GM19324 (cell line): Measurements from ENCODE around the gene MPZL2.

ENCODE experiments used
- ATAC-seq: cut with Tn5 transposase; IDR thresholded peaks from one replicate; pipeline ENCODE4 v1.9.1; 2021; ENCODE audit warnings: mild to moderate bottlenecking, moderate library complexity; ENCODE audit not compliant: unreplicated experiment, low FRiP score

The MPZL2 gene

DNA sequence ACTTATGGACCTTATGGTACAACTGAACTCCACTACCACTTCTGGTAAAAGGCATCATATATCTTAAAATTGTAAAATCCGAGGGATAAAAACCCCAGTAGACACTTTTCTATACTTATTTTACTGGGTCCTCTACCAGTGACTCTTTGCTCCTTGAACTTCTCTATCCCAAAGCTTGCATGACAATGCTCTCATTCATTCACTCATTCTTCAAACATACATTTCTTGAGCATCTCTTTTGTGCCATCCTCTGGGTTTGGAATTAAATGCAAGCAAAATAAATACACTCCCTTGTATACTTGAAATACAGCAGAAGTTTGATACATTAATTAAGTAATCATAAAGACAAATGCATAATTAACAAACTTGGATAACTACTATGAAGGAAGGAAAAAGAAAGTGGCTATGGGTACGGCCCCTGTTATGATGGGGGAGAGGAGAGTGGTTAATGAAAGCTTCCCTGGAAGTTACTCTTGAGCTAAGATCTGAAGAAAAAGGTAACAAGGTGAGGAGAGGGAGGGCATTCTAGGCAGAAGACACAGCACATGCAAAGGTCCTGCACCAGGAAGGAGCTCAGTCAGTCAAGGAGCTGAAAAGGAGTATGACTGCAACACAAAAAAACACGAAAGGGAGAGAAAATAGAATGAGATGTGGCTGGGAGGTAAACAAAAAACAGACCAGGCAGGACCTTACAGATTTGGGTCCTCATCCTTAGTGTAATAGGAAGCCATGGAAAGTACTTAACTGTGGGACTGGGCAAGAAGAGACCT lies 19.9 kb downstream of the MPZL2 start:
- ATAC-seq: no peak

DNA sequence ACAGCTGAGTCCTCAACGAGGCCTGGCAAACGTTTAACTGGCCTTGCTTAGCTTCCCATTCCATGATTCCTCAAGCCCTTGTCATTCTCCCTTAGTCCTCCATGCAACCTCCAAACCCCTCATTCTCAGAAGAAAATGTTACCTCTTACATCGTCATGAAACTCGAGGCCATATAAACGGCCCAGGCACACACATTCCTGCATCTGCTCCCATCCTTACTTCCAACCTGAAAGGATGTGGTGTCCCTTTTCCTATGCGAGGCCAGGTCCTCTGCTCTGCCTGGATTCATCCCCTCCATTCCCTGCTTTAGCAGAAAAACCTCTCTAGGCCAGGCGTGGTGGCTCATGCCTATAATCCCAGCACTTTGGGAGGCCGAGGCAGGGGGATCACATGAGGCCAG lies 20.9 kb downstream of the MPZL2 start:
- no peak for ATAC-seq

DNA sequence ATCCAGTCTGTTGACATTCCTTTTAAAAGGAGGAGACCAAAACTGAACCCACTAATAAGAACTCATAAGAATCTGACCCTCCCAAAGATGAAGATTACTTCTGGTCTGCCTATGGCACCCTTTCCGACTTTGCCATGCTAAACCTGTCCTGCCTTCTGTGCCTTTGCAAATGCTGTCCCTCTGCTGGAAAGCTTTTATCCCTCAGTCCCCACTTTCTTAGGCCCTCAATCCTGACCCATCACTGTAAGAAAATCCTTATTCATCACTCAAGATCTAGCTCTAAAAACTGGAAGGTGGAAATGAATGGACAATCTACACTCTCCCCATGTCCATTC lies 22.4 kb downstream of the MPZL2 start:
- ATAC-seq: no peak

- ATAC-seq: no peak
Observed at GRCh38 chr11:118240999-118241763, 22.9 kb downstream of the MPZL2 start.

DNA sequence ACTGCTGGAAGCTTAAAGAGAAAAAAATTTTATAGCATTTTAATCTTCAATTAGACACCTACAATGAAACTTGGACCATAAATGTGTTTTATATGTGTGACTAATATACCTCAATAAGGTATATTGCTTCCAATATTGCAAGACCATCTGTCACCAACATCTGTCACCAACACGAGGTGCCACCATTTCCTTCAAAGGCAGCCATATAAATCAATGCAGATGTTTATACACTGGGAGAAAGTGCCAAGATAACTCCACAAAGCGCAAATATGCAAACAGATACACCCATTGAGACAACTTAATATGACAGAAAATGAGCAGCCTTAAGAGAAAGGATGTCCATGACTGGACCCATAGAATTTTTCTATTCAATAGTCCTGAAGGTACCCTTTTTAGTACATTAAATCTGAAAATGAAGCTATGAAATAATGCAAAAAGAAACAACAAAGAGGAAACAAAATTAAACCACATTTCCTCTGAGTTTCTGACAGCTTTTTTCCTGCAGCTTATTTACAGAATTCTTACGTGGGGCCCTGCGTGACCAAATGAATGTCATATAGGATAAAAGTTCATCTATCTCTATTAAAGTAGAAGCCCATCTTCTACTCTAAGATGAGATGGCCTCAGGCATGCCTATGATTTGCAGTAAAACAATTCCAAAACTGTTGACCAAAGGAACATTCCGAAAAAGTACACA lies 24.4 kb downstream of the MPZL2 start:
- ATAC-seq: no peak

- ATAC-seq: no peak
Observed at GRCh38 chr11:118238929-118239328, 25.2 kb downstream of the MPZL2 start.

- no peak for ATAC-seq
Observed at GRCh38 chr11:118238421-118238820, 25.7 kb downstream of the MPZL2 start.

DNA sequence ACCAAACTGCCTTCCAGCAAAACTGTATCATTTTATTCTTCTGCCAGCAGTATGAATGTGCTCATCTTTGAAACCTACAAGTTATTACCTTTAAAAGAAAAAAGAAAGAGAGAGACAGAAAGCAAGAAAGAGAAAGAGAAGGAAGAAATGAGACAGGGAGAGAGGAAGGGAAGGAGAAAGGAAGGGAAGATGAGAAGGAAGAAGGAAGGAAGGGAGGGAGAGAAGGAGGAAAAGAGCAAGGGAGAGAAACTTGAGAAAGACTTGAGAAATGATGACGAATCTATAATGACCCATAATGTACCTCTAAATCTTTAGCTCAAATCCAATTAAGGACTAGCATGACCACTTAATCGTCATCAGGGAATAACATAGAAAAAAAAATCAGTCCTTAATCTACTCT lies 27.9 kb downstream of the MPZL2 start:
- no peak for ATAC-seq

DNA sequence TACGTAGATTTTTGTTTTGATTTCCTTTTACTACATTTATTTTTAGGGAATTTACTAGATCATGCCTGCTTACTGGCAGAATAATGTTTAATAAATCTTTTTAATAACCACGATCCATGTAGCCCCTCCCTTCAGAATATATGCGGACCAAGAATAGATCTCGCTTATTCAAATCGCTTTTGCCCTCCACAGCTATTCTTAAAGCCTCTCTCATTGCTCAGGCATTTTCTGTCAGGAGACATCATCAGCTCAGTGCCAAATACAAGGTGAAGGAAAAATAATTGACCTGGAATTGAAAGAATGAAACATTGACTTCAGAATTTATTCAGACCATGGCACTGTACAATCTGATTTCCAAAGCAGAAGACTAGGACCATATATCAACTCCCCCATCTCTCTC lies 29.3 kb downstream of the MPZL2 start:
- ATAC-seq: no peak

DNA sequence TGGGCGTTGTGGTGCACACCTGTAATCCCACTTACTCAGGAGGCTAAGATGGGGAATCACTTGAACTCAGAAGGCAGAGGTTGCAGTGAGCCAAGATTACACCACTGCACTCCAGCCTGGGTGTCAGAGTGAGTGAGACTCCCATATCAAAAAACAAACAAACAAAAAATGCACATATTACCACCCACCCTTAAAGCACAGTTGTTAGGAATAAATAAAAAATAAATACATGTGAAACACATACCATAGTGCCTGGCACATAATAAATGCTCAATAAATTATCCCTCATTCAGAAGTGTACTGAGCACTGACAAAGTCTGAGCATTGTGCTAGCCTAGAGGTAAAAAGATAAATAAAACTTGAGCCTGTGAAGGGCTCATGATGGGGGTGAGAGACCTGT lies 30.2 kb downstream of the MPZL2 start:
- ATAC-seq: no peak

- ATAC-seq: no peak
Observed at GRCh38 chr11:118233377-118233776, 30.7 kb downstream of the MPZL2 start.

DNA sequence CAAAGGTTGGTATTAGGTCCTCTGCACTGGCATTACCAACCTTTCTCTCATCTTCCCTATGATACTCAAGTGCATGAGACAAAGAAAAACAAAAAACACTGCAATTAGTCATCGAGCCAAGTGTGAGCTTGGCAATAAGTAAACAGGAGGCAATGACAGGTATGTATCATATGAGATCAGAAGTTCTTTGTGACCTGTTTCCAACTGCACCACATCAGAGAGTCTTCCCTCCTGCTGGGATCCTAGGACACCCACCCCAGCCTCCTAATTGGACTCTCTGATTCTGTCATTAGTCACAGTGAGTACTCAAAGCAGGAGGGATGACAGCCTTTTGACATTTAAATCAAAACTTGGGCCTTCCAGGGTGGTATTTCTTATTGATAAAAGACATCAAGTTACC lies 31.4 kb downstream of the MPZL2 start:
- no peak for ATAC-seq

- ATAC-seq: no peak
Observed at GRCh38 chr11:118231461-118231860, 32.6 kb downstream of the MPZL2 start.

GRCh38 chr11:118230088-118230487 lies 34.0 kb downstream of the MPZL2 start:
- ATAC-seq: no peak

GRCh38 chr11:118229274-118229847 lies 34.7 kb downstream of the MPZL2 start:
- no peak for ATAC-seq

DNA sequence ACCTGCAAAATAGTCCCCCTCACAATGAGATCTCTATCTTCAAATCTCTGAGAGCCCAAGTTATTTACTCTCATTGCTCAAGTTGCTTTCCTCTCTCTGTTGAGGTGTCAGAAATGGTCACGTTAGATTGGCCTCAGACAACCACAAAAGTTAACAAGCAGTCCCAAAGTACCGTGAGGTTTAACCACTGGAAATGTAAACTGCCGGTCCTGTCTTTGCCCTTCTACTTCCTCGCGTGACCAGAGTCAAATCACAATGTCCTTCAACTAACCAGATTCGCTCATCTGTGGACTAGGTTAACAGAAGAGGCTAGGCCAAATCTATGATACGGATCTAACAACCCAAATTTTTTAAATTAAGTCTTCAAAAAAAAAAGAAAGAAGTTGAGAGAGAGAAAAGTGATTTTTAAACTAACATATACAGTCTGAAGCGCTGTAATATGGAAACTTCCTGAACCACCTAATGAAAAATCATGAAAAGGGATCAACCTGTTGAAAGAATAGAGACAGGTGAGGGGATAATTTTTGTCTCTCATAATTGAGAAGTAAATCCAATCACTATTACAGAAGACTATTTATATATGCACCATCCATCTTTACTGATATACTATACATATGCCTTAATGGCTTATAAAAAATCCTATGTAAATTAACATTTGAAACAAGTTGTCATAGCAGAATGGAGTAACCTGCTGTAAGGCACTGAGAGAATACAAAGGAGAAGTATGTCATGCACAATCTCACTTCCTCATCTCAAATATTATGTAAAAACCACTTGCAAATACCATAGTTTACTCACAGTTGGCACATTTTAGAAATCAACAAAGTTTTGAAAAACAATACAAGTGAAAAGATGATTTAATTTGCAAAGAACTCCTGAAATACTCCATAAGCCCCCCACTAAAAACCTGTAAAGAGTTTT lies 36.0 kb downstream of the MPZL2 start:
- peak; percentile 51 for ATAC-seq

DNA sequence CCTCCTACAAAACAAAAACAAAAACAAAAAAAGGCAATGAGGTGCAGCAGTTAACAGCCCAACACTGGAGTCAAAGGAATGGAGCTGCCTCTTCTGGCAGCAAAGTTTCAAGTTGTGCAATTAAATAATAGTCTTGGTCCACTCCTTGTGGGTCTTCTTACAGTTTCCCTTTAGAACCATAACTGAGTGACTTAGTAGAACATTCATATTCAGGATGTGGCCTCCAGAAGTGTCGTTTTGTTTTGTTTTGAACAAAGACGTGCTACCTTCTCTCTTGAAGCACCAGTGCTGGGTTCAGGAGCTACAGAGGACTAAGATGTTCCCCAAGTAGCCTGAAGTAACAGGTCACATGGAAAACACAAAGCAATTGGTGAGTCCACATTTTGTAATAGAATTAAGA lies 37.3 kb downstream of the MPZL2 start:
- no peak for ATAC-seq

DNA sequence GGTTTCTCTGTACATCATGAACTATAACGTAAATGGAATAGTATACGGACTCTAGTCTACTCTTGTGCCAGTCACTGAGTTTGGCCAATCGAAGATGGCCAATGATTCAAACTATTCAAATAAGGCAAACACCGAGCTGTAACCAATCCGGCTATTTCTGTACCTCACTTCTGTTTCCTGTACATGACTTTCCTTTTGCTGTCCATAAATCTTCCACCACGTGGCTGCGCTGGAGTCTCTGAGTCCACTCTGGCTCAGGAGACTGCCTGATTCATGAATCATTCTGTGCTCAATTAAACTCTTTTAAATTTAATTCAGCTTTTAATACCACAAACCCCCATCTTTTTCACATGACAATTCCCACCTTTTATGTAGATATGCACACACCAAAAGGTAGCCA lies 37.8 kb downstream of the MPZL2 start:
- no peak for ATAC-seq

DNA sequence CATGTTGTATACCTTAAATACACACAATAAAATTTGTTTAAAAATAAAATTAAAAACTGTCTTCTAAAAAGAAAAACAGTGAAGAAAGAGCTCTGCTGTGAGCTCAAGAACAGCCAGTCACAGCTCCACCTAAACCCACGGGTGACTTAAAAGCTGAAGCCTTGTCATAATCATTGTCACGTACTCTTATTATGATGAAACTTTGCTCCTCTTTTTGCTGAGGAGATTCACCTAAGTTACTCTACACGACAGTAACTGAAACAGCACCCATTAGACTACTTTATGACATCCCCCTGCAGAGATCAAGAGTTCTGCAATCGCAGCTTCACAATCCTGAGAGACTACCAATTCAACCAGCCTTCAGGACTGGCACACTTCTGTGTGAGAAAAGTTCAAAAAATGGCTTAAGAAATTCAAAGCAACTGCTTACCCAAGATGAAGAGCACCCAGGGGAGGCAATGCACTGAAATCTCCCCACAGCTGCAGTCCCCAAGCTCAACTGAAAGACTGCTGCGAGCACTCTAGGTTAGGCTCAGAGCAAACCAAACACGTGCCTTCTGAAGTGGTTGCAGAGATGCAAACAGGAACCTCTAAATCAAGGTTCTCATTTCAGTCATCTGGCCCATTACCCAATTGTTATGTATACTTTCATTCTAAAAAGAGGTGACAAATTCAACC lies 39.4 kb downstream of the MPZL2 start, which contains the start of gene JAML:
JAML (minus strand) TSS at position 501 of the 678 bp plus-strand sequence. CDS start 10,145 bp downstream, outside the sequence.
- no peak for ATAC-seq
